Measurements from ENCODE around the gene PTGDR.

DNA sequence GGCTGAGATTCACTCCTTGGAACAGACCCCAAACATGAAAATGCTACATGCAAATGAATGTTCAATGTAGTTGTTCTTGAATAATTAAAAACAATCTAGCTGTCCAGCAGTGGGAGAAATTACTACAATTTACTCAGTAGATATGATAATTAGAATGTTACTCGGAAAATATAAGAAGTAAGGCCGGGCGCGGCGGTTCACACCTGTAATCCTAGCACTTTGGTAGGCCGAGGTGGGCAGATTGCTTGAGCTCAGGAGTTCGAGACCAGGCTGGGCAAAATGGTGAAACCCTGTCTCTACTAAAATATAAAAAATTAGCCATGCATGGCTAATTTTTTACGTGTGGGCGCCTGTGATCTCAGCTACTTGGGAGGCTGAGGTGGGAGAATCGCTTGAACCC is 31.3 kb downstream of the PTGDR start:
- TF ChIP-seq, protein P1, sequence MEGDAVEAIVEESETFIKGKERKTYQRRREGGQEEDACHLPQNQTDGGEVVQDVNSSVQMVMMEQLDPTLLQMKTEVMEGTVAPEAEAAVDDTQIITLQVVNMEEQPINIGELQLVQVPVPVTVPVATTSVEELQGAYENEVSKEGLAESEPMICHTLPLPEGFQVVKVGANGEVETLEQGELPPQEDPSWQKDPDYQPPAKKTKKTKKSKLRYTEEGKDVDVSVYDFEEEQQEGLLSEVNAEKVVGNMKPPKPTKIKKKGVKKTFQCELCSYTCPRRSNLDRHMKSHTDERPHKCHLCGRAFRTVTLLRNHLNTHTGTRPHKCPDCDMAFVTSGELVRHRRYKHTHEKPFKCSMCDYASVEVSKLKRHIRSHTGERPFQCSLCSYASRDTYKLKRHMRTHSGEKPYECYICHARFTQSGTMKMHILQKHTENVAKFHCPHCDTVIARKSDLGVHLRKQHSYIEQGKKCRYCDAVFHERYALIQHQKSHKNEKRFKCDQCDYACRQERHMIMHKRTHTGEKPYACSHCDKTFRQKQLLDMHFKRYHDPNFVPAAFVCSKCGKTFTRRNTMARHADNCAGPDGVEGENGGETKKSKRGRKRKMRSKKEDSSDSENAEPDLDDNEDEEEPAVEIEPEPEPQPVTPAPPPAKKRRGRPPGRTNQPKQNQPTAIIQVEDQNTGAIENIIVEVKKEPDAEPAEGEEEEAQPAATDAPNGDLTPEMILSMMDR (IDR thresholded peaks at IDR 0.05; ENCODE audit: borderline replicate concordance, extremely low read depth, low read length, poor library complexity, severe bottlenecking), result no peak
- TF ChIP-seq EZH2 (IDR thresholded peaks at IDR 0.05; ENCODE audit: borderline replicate concordance, low read depth, low read length, severe bottlenecking), result no peak
